ENCODE results near the gene ANKRD63. TPM values are rescaled to one million over a fixed set of nuclear protein-coding genes. Genes with fewer than 3 reads are reported as not detected.

The ANKRD63 gene
- total RNA-seq, 1 donor, result not detected

DNA sequence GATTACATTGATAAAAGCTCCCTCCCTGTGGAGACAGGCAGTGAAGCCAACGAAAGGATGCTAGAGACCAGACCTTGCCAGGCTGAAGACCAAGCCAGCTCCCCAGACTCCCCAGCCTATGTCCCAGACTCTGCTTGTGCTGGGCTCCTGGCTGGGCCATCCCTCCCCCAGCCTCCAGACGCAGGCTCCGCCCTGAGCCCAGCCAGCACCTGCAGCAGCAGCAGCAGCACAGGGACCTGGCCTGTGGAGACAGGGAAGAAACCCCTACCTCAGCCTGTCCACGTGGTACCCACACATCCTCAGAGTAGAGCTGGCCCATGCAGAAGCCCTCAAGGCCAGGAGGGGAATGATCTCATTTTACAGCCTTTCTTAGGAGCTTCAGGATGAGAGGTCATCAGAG, 13.3 kb downstream of the ANKRD63 start:
- Histone ChIP-seq H3K9me3 (ENCODE audit: low read depth, low read length) (no peaks in the 10 kb centered on the region), H3K4me3 (ENCODE audit: low read length) (no peak overlapping the region), H3K4me1 (ENCODE audit: insufficient read depth, low read length) (no peaks in the 10 kb centered on the region), H3K27me3 (ENCODE audit: insufficient read depth, low read length) (no peaks in the 10 kb centered on the region)

DNA sequence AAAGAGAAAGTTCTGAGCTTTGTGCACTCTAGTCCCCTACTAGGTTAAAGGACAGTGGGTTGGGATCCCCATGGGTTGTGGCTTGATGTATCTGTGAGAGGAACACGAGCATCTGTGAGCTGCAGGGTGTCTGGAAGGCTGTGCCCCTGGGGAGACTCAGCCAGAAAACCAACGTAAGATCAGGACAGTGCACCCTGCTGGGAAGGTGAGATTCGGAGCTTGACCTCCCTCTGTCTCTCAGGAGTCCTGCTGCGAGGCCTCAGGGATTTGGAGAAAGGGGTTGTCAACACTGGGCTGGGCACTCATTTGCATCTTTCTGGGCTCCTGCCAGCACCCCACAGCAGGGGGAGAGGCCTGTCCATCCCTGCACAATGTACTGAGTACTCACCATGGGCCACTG, 15.2 kb downstream of the ANKRD63 start:
- H3K4me3 ChIP-seq (ENCODE audit: low read length), result no peak overlapping the region
- H3K4me1 ChIP-seq (ENCODE audit: insufficient read depth, low read length), result no peaks in the 10 kb centered on the region
- H3K9me3 ChIP-seq (ENCODE audit: low read depth, low read length), result no peaks in the 10 kb centered on the region
- H3K27me3 ChIP-seq (ENCODE audit: insufficient read depth, low read length), result no peaks in the 10 kb centered on the region

GRCh38 chr15:40266828-40267304, 16.0 kb downstream of the ANKRD63 start:
- Histone ChIP-seq H3K9me3 (ENCODE audit: low read depth, low read length) (no peaks in the 10 kb centered on the region), H3K27me3 (ENCODE audit: insufficient read depth, low read length) (no peaks in the 10 kb centered on the region), H3K4me3 (ENCODE audit: low read length) (no peak overlapping the region), H3K4me1 (ENCODE audit: insufficient read depth, low read length) (no peaks in the 10 kb centered on the region)

- H3K4me1 ChIP-seq (ENCODE audit: insufficient read depth, low read length), result no peaks in the 10 kb centered on the region
- H3K27me3 ChIP-seq (ENCODE audit: insufficient read depth, low read length), result no peaks in the 10 kb centered on the region
These were observed 17.0 kb downstream of the ANKRD63 start for GRCh38 chr15:40265875-40266274.

DNA sequence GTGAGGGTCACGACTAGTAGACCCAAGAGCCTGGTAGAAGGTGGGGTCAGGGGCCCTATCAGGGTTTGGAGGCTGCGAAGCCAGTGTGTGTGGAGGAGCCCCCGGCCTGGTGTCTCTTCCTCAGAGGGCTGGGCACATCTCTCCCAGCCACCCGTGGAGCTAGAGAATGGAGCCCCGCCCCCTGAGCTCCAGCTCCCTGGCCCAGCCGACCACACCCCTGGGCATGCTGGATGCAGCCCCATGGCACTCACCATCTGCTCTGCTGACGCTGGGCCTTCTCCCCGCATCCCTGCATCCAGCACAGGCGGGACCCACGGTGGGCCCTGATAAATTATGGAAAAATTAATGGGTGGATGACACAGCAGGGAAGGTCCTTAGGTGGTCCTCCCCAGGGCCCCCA, 17.5 kb downstream of the ANKRD63 start:
- Histone ChIP-seq H3K9me3 (ENCODE audit: low read depth, low read length) (no peaks in the 10 kb centered on the region), H3K27me3 (ENCODE audit: insufficient read depth, low read length) (no peaks in the 10 kb centered on the region), H3K4me3 (ENCODE audit: low read length) (no peak overlapping the region), H3K4me1 (ENCODE audit: insufficient read depth, low read length) (no peaks in the 10 kb centered on the region)

More at GRCh38 chr15:40265875-40266274, 17.0 kb downstream of the ANKRD63 start:
- Histone ChIP-seq H3K4me3 (ENCODE audit: low read length) (no peak overlapping the region), H3K9me3 (ENCODE audit: low read depth, low read length) (no peaks in the 10 kb centered on the region)

DNA sequence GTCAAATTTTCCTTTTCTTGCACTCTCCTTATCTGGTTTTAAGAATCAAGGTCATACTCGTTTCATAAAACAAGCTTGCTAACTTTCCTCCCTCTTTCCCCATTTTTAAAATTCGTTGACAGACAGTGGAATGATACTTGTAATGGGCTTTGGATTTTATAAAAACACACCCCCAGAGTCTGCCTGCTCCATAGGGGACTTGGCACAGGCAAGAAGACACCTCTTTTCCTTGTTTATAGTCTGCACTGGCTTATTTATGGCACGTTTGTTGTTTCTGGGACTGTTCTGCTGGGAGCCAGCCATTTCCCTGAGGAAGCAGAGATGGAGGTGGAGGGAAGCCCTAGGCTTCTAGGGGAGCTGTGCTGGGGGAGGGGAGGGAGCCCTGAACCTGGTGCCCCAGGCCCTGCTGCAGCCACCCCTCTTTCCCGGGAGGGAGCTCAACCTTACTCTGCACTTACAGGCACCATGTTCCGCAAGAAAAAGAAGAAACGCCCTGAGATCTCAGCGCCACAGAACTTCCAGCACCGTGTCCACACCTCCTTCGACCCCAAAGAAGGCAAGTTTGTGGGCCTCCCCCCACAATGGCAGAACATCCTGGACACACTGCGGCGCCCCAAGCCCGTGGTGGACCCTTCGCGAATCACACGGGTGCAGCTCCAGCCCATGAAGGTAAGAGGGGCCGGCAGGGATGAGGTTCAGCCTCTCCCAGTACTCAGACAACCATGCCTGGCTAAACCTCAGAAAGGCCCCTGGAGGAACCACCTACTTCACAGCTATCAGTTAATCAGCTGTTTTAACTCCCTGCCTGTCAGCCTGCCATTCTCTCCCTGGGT, 18.3 kb downstream of the ANKRD63 start:
- Histone ChIP-seq H3K27me3 (ENCODE audit: insufficient read depth, low read length) (no peaks in the 10 kb centered on the region), H3K9me3 (ENCODE audit: low read depth, low read length) (no peaks in the 10 kb centered on the region), H3K4me1 (ENCODE audit: insufficient read depth, low read length) (no peaks in the 10 kb centered on the region), H3K4me3 (ENCODE audit: low read length) (no peak overlapping the region)

DNA sequence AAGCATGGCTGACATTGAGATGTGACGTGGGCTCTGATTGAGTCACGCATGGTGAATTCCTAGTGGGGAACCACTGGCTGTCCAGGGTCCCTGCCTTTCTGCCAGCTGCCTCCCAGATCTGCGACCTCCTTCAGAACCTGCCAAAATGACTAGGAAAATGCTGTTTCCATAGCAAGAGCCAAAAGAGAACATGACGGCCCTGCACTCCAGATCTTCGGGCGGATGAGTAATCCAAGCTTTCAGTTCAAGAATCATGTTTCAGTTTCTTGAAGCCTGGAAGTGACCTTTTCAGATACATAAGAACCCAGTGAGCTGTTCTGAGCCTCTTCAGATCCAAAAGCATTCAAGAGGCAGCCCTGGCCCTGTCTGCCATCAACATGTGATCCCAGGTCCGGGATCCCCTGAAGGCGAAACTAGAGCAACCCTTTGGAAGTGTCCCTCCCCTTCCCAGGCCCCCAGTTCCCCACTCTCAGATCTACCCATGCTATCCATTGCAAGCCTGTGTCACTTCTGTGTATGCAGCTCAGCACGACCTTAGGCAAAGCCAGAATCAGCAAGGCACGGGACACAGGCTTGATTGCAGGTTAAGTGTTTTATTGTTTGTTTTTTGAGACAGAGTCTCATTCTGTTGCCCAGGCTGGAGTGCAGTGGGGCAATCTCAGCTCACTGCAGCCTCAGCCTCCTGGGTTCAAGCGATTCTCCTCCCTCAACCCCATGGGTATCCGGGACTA, 19.7 kb downstream of the ANKRD63 start:
- Histone ChIP-seq H3K9me3 (ENCODE audit: low read depth, low read length) (no peaks in the 10 kb centered on the region), H3K4me3 (ENCODE audit: low read length) (no peak overlapping the region), H3K27me3 (ENCODE audit: insufficient read depth, low read length) (no peaks in the 10 kb centered on the region), H3K4me1 (ENCODE audit: insufficient read depth, low read length) (no peaks in the 10 kb centered on the region)

DNA sequence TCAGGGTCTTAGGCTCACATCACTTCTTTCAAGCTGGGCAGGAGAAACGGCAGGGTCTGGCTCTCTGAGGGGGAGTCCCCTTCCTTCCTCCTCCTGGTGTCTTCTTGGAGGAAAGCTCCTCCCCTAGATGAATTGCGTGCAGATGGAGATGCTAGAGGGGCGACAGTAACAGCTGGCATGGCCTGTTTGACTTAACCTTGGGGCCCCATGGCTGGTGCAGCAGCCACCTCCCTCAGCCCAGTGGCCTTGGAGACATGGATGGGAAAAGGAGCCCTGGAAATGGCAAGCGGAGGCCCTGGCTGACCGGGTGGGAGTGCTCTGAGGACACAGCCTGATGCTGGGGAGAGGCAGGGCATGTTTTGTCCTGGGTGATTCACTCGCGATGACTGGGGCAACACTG, 23.8 kb downstream of the ANKRD63 start:
- Histone ChIP-seq H3K4me3 (ENCODE audit: low read length) (no peak overlapping the region), H3K4me1 (ENCODE audit: insufficient read depth, low read length) (no peaks in the 10 kb centered on the region), H3K9me3 (ENCODE audit: low read depth, low read length) (no peaks in the 10 kb centered on the region), H3K27me3 (ENCODE audit: insufficient read depth, low read length) (peaks cover 6% of the 10 kb centered on the region)

- Histone ChIP-seq H3K27me3 (ENCODE audit: insufficient read depth, low read length) (peaks cover 10% of the 10 kb centered on the region), H3K4me1 (ENCODE audit: insufficient read depth, low read length) (peaks cover under 1% of the 10 kb centered on the region), H3K4me3 (ENCODE audit: low read length) (no peak overlapping the region), H3K9me3 (ENCODE audit: low read depth, low read length) (no peaks in the 10 kb centered on the region)
These were observed 24.3 kb downstream of the ANKRD63 start for GRCh38 chr15:40258544-40258943.

GRCh38 chr15:40257656-40258450, 25.0 kb downstream of the ANKRD63 start:
- Histone ChIP-seq H3K27me3 (ENCODE audit: insufficient read depth, low read length) (peaks cover 17% of the 10 kb centered on the region), H3K9me3 (ENCODE audit: low read depth, low read length) (no peaks in the 10 kb centered on the region), H3K4me3 (ENCODE audit: low read length) (no peak overlapping the region), H3K4me1 (ENCODE audit: insufficient read depth, low read length) (peaks cover 7% of the 10 kb centered on the region)

DNA sequence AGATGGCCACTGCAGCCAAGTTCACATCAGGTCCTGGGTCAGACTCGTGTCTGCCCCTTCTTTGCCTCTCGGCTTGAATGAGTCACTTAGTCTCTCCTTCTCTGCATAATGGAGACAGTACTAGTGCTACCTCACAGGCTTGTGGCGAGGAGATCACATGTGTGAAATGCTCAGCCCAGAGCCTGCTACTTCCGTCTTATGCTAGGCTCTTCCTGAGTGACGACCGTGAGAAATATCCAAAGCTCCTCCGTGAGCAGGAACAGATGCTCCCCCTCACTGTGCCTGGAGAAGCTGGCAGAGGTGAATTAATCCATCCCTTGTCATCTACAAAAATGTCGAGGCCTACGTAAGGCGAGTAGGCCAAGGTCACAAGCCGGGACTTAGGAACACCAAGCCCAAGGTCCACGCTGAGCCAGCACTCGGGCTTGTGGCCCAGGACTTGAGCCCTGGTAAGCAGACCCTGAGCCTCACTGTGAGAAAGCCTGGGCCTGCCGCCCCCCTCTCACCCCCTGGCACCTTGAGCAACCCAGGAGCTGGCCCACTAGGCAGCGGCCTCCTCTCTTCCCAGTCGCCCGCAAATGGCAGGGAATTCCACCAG, 26.1 kb downstream of the ANKRD63 start:
- Histone ChIP-seq H3K9me3 (ENCODE audit: low read depth, low read length) (no peaks in the 10 kb centered on the region), H3K4me3 (ENCODE audit: low read length) (no peak overlapping the region), H3K27me3 (ENCODE audit: insufficient read depth, low read length) (peaks cover 29% of the 10 kb centered on the region), H3K4me1 (ENCODE audit: insufficient read depth, low read length) (peaks cover 14% of the 10 kb centered on the region)

- Histone ChIP-seq H3K4me3 (ENCODE audit: low read length) (no peak overlapping the region), H3K9me3 (ENCODE audit: low read depth, low read length) (no peaks in the 10 kb centered on the region), H3K27me3 (ENCODE audit: insufficient read depth, low read length) (peaks cover 35% of the 10 kb centered on the region), H3K4me1 (ENCODE audit: insufficient read depth, low read length) (peaks cover 14% of the 10 kb centered on the region)
These were observed 27.8 kb downstream of the ANKRD63 start for GRCh38 chr15:40255033-40255432.

DNA sequence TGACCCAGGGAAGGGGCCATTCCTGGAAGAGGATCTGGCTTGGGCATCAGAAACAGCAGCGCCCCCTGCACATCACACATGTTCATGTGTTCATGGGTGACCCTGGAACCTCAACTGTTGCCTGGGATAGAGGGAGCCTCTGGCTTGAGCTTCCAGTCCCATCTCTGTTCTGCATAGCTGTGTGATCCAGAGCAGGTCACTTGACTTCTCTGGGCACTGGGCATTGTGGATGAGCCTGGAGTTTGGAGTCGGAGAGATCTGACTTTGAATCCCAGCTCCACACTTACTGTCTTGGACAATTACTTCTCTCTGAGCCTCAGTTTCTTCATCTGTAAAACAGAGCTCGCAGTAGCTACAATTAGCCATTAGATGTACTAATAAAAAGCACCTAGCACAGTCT, 28.4 kb downstream of the ANKRD63 start:
- H3K9me3 ChIP-seq (ENCODE audit: low read depth, low read length), result no peaks in the 10 kb centered on the region
- peaks cover 35% of the 10 kb centered on the region for H3K27me3 ChIP-seq (ENCODE audit: insufficient read depth, low read length)
- no peak overlapping the region for H3K4me3 ChIP-seq (ENCODE audit: low read length)
- H3K4me1 ChIP-seq (ENCODE audit: insufficient read depth, low read length), result peaks cover 14% of the 10 kb centered on the region

- Histone ChIP-seq H3K4me1 (ENCODE audit: insufficient read depth, low read length) (peaks cover 14% of the 10 kb centered on the region), H3K27me3 (ENCODE audit: insufficient read depth, low read length) (peaks cover 35% of the 10 kb centered on the region), H3K9me3 (ENCODE audit: low read depth, low read length) (no peaks in the 10 kb centered on the region), H3K4me3 (ENCODE audit: low read length) (peak overlapping the region; percentile 24)
These were observed 29.6 kb downstream of the ANKRD63 start for GRCh38 chr15:40253167-40253790.

All from mononuclear cell (primary cell).